D721Med (cell line): Measurements from ENCODE around the gene RAP1GAP.

ENCODE experiments used
- DNase-seq: peaks from one replicate; pipeline ENCODE4 v3.0.0; 2011; ENCODE audit warnings: low spot score; ENCODE audit not compliant: insufficient read length
- FAIRE-seq: peaks from 2 replicates; lab custom pipeline; 2011; peaks lifted over from hg19 to GRCh38; lab: Jason Lieb, UNC
- TF ChIP-seq, protein P1 (sequence below): IDR thresholded peaks from 2 replicates; pipeline ENCODE4 v1.5.1; 2012; ENCODE audit warnings: mild to moderate bottlenecking, control low read depth; ENCODE audit not compliant: insufficient read depth; ENCODE audit errors: missing control alignments

Gene RAP1GAP

DNA sequence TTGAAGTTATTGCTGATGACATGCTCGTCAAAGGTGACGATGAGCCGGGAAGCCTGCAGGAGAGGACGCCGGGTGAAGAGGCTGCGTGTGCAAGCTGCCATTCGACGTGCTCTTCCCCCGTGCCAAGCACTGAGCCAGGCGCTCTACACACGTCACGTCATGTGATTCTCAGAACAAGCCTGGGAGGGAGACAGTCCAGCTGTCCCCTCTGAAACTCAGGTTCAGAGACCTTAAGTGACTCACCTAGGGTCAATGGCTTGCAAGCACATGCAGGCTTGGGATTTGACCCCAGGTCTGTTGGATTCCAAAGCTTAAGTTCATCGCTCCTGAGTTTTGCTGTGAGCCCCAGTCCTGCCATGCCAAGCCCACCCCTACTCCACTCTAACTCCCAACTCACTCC lies 57.1 kb downstream of the RAP1GAP start:
- DNase-seq (no peak), FAIRE-seq (no peak)
- TF ChIP-seq, protein P1, sequence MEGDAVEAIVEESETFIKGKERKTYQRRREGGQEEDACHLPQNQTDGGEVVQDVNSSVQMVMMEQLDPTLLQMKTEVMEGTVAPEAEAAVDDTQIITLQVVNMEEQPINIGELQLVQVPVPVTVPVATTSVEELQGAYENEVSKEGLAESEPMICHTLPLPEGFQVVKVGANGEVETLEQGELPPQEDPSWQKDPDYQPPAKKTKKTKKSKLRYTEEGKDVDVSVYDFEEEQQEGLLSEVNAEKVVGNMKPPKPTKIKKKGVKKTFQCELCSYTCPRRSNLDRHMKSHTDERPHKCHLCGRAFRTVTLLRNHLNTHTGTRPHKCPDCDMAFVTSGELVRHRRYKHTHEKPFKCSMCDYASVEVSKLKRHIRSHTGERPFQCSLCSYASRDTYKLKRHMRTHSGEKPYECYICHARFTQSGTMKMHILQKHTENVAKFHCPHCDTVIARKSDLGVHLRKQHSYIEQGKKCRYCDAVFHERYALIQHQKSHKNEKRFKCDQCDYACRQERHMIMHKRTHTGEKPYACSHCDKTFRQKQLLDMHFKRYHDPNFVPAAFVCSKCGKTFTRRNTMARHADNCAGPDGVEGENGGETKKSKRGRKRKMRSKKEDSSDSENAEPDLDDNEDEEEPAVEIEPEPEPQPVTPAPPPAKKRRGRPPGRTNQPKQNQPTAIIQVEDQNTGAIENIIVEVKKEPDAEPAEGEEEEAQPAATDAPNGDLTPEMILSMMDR = no peak

DNA sequence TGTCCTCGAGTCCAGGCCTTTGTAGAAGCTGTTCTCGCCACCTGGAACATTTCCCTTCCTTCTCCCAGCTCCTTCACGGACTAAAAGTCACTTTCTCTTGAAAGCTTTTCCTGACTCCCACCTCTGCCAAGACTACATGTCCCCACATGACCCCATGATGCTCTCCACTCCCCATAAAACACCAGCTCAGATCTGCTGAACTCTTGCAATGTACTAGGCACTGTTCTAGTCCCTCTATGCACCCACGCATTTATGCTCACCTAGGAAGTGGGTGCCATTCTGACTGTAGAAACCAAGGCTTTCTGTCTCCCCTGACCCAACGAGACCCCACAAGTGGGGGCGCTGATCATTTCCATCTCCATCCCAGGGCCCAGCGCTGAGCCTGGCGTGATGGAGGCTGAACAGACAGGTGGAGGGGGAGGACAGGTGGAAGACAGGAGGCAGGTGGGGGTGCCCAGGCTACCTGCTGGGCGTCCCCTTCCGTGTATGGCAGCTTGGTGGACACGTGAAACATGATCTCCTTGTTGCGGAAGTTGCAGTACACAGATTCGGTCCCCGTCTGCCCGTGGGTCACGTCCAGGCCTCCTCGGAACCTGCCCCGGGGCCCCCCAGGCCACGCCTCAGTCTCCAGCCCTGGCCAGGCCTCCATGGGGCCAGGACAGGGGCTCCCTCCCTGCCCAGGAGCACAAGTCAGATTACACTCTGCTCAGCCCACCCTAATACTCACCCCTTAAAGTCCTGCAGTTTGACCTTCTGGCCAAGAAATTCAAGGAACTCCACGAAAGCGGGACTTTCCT lies 58.0 kb downstream of the RAP1GAP start:
- DNase-seq (no peak), FAIRE-seq (no peak)
- TF ChIP-seq, protein P1 = no peak

DNA sequence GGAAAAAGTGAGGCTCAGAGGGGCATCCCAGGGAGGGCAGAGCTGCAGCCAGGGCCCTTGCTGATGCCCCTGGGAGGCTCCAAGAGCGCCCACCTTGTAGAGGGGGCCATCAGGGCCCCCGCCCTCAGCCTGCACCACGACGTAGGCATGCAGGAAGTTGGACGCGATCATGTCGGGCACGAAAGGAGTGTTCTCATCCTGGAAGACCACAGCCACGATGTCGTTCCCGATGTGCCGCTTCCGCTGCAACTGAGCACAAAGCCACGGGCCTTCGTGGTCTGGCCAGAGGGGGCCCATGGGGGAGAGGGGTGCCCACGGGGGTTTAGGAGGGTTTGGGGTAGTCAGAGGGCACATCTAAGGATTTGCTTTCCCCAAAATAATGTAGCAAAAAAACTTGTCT lies 59.1 kb downstream of the RAP1GAP start:
- no peak for FAIRE-seq
- DNase-seq = no peak
- TF ChIP-seq, protein P1 = no peak

DNA sequence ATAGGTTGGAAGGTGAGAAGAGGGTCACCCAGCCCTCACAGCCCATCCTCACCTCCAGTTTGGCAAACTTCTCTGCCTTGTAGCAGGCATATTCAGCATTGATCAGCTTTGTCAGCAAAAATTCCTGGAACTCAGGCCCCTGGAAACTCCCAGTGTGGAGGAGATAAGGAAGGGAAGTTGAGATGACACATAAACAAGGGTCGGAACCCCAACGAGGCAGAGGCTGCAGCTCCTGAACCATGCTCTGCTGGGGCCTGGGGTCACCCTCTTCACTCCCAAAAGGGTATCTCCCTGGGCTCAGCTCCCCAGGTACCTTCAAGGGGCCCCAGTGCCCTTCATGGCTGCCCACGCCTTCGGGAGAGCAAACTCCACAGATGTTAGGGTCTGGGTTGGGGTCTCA lies 60.4 kb downstream of the RAP1GAP start:
- no peak for FAIRE-seq
- TF ChIP-seq, protein P1 = no peak
- no peak for DNase-seq

DNA sequence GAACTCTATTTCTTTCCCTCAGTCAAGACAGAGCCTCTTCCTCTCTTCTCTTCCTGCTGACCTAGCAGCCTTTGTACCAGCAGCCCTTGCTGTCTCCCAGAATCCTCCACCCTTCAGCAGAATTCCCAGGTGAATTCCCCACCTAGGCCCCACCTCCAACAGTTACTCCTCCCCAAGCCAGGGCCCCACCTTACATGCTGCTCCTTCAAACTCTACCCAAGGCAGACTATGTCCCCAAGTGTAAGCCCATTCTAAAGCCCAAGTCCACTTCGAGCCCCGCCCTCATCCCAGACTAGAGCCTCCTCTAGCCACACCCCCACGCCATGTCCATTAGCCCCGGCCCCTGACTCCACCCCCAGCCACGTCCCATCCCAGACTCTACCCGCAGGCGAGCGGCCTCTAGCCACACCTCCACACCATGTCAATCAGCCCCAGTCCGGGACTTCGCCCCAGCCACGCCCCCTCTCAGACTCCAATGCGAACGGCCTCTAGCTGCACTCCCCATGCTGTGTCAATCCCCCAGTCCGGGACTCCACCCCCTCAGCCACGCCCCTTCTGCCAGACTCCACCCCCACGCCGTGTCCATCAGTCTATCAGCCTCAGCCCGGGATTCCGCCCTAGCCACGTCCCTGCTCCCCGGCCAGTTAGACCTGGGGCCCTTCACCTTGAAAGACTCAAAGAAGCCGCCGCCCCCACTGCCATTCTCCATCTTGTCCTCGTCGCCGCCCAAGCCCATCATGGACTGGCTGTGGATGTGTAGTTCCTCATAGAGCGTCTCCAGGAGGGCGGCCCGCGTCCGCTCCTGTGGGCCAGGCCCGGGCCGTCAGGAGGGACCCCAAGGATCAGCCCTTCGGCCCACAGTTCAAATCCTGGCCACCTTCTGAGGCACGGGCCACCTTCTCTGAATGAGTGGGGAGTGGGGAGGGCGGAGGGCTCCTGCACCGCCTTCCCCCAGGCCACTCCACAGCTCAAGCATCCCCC lies 61.3 kb downstream of the RAP1GAP start:
- TF ChIP-seq, protein P1 = no peak
- DNase-seq = no peak
- FAIRE-seq = no peak

DNA sequence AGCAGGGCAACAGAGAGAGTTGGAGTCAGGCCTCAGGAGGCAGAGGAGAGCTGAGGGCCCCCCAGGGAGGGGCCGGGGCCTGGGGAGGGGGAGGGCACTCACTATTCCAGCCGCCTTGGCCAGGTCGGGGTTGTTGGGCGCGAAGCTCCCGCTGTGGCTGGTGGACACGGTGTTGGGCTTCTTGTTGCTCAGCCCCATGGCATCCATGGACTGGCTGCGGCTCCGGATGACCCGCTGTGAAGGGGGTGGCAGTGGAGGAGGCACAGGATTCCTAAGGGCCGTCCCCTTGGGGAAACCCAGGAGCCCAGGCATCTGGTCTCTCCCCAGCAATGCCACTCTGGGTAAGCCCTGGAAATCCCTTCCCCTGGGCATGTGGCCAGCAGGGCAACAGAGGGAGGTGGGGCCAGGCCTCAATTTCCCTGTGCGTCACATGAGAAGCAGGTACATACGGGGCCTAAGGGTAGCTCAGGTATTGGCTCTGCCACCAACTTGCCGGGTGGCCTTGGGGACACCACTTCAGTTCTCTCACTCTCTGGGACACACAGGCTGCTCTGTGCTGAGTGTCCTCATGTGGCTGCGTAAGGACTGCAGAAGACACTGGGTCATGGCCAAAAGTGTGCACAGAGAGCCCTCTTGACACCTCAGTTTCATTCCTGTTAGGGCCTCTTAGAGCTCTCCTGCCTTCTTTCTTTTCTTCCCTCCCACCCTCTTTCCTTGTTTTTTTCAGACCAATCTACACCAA lies 63.0 kb downstream of the RAP1GAP start:
- TF ChIP-seq, protein P1 = no peak
- DNase-seq (no peak), FAIRE-seq (no peak)
